HEK293 (cell line): ENCODE results near the gene RHOB.
A peak's percentile ranks its signal among the peaks of the same experiment; 100 is the strongest.

Experiments used
- CTCF ChIP-seq: fragments of 450-650 bp; formaldehyde crosslinking; IDR thresholded peaks from 2 replicates; pipeline ENCODE4 v1.5.1; 2016; ENCODE audit warnings: missing biosample characterization, missing genetic modification characterization
- PBX3 ChIP-seq: sonication (generic); formaldehyde crosslinking; IDR thresholded peaks from 2 replicates; pipeline ENCODE4 v1.8.1; 2022; ENCODE audit warnings: mild to moderate bottlenecking, moderate library complexity, missing genetic modification reagents
- WT1 ChIP-seq: fragments of 450-650 bp; formaldehyde crosslinking; IDR thresholded peaks from 2 replicates; pipeline ENCODE4 v1.5.1; 2016; ENCODE audit warnings: missing biosample characterization, missing genetic modification characterization
- TF ChIP-seq, protein P1 (sequence below): fragments of 450-650 bp; formaldehyde crosslinking; IDR thresholded peaks from 2 replicates; pipeline ENCODE4 v1.5.1; 2016; ENCODE audit warnings: missing biosample characterization, missing genetic modification characterization

DNA sequence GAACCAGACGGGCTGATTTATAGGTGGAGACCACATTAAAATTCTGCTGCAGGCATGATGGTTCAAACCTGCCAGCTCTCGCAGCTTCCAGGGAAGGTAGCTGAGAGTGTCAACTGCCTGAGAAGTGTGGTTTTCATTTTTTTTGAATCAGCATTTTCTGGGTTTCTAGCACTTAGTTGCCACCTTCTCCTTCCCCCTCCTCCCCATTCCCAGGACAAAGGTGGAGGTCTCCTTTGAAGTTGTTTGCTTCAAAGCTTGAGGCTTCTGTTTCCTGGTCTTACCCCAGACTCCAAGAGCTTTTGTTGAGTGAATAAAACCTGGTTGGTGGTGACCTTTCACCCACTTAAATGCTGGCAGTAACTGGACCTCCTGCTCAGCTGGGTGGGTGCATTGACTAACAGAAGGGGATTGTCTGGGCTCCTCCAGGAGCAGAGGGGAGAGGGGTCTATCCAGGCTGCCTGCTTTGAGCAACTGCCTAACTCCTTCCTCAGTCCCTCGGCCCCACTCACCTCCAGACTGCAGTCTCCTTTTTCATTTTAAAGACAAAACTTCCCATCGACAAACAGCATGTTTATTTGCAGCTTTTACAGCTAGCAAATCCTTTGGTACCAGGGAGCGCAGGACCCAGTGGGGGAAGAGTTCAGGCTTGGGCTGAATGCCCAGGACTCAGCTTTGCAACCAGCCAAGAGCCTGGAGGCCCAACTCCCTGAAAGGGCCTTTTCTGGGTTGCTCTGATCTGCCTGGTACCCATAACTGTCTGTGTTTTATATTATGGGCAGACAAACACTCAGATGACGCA lies 3.5 kb downstream of the RHOB start:
- TF ChIP-seq CTCF (tag by site-specific recombination) (no peak), PBX3 (CRISPR knock-in tag) (no peak), WT1 (no peak)
- TF ChIP-seq, protein P1, sequence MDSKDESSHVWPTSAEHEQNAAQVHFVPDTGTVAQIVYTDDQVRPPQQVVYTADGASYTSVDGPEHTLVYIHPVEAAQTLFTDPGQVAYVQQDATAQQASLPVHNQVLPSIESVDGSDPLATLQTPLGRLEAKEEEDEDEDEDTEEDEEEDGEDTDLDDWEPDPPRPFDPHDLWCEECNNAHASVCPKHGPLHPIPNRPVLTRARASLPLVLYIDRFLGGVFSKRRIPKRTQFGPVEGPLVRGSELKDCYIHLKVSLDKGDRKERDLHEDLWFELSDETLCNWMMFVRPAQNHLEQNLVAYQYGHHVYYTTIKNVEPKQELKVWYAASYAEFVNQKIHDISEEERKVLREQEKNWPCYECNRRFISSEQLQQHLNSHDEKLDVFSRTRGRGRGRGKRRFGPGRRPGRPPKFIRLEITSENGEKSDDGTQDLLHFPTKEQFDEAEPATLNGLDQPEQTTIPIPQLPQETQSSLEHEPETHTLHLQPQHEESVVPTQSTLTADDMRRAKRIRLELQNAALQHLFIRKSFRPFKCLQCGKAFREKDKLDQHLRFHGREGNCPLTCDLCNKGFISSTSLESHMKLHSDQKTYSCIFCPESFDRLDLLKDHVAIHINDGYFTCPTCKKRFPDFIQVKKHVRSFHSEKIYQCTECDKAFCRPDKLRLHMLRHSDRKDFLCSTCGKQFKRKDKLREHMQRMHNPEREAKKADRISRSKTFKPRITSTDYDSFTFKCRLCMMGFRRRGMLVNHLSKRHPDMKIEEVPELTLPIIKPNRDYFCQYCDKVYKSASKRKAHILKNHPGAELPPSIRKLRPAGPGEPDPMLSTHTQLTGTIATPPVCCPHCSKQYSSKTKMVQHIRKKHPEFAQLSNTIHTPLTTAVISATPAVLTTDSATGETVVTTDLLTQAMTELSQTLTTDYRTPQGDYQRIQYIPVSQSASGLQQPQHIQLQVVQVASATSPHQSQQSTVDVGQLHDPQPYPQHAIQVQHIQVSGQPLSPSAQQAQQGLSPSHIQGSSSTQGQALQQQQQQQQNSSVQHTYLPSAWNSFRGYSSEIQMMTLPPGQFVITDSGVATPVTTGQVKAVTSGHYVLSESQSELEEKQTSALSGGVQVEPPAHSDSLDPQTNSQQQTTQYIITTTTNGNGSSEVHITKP (tag by site-specific recombination): peak; percentile 59
